ENCODE data around the gene SEPHS2. TPM values are rescaled to one million over a fixed set of nuclear protein-coding genes. Genes with fewer than 3 reads are reported as not detected.

SEPHS2 gene, protein sequence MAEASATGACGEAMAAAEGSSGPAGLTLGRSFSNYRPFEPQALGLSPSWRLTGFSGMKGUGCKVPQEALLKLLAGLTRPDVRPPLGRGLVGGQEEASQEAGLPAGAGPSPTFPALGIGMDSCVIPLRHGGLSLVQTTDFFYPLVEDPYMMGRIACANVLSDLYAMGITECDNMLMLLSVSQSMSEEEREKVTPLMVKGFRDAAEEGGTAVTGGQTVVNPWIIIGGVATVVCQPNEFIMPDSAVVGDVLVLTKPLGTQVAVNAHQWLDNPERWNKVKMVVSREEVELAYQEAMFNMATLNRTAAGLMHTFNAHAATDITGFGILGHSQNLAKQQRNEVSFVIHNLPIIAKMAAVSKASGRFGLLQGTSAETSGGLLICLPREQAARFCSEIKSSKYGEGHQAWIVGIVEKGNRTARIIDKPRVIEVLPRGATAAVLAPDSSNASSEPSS
- total RNA-seq, result 10 to 100 TPM; 67.0 to 82.1 TPM

DNA sequence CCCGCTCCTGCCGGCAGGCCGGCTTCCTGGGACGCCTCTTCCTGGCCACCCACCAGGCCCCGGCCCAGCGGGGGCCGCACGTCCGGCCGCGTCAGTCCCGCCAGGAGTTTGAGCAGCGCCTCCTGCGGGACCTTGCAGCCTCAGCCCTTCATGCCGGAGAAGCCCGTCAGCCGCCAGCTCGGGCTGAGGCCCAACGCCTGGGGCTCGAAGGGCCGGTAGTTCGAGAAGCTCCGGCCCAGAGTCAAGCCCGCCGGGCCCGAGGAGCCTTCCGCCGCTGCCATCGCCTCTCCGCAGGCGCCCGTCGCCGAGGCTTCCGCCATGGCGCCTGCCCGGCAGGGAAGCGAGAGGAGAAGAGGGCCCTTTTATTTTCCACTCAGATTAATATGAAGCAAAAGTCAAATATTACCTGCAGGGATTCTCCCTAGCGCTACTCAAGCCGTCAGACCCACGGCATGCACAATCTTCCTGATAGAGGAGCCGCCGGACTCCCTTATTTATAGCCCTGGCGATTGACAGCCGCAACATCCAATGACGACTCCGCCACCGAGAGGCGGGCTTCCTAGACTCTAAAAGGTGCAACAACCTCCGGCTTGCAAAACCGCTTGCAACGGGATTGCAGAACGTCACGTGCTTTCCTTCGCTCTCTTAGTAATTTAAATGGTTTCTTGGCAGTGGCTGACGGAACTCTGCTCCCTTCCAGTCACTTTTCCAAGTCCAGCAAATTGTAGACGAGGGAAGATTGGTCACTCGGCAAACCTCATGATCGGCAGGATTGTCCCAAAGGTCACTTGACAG lies at the start of gene SEPHS2:
TSS of gene SEPHS2 (minus strand) at position 467 of the 795 bp plus-strand sequence. CDS start at position 320, 147 bp downstream.
- H3K4me1 Mint-ChIP-seq (ENCODE audit: low read depth), result peaks cover 49% of the 10 kb centered on the region
- peaks cover 12 to 31% of the 10 kb centered on the region in 2 donors for H3K36me3 Mint-ChIP-seq (ENCODE audit: insufficient read depth in 2 of 2)
- DNase-seq, result peak; percentile 94 to 96
- peak; percentile 89 to 95 for ATAC-seq (replicated peaks in 1 of 2)
- no peaks in the 10 kb centered on the region for H3K27me3 Mint-ChIP-seq (ENCODE audit: low read depth)
- peaks cover 0 to 3% of the 10 kb centered on the region in 2 donors for H3K9me3 Mint-ChIP-seq
- H3K27ac Mint-ChIP-seq, result peak within 1 kb of the TSS; percentile 99
- H3K4me3 Mint-ChIP-seq, result peak within 1 kb of the TSS; percentile 90 to 92

DNA sequence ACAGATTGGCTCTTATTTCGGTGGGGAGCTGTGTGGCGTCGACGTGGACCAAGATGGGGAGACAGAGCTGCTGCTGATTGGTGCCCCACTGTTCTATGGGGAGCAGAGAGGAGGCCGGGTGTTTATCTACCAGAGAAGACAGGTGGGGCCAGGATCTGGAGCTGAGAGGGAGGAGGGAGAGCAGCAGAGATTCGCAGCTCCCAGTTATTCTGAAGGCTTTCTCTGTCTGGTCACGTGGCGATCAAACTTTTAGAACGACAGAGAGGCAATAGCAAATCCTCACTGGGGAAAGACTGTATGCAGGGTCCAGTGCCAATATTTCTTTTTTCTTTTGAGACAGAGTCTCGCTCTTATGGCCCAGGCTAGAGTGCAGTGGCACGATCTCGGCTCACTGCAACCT lies 49.0 kb upstream of the SEPHS2 start:
- Mint-ChIP-seq H3K27ac (peak overlapping the region; percentile 20), H3K36me3 (ENCODE audit: insufficient read depth in 2 of 2) (peaks cover 24 to 41% of the 10 kb centered on the region in 2 donors), H3K9me3 (no peaks in the 10 kb centered on the region), H3K4me3 (no peak overlapping the region), H3K4me1 (ENCODE audit: low read depth) (peaks cover 26% of the 10 kb centered on the region), H3K27me3 (ENCODE audit: low read depth) (no peaks in the 10 kb centered on the region)
- ATAC-seq (replicated peaks in 1 of 2) (no peak), DNase-seq (no peak)

DNA sequence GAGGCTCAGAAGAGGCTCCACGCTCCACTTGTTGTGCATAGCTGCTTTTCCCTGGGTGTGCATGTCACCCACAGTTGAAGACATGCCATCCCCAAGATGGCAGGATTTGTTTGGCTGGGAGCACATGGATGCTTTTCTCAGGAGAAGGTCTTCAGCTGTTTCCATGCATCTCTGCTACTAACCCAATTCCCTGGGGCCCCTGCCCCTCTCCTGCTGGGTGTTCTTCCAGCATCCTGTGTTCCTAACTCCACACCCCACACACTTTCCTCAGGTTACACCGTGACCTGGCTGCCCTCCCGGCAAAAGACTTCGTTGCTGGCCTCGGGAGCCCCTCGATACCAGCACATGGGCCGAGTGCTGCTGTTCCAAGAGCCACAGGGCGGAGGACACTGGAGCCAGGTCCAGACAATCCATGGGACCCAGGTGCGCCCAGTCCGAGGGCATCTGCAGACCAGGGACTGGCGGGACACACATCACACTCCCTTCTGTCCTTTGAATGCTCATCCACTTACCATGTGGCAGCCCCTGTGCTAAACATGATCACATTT lies 48.3 kb upstream of the SEPHS2 start:
- no peaks in the 10 kb centered on the region for H3K9me3 Mint-ChIP-seq
- ATAC-seq (replicated peaks in 1 of 2) (no peak), DNase-seq (no peak)
- no peaks in the 10 kb centered on the region for H3K27me3 Mint-ChIP-seq (ENCODE audit: low read depth)
- peaks cover 31% of the 10 kb centered on the region for H3K4me1 Mint-ChIP-seq (ENCODE audit: low read depth)
- H3K4me3 Mint-ChIP-seq, result no peak overlapping the region
- H3K27ac Mint-ChIP-seq, result peak overlapping the region; percentile 20
- peaks cover 29 to 43% of the 10 kb centered on the region in 2 donors for H3K36me3 Mint-ChIP-seq (ENCODE audit: insufficient read depth in 2 of 2)

DNA sequence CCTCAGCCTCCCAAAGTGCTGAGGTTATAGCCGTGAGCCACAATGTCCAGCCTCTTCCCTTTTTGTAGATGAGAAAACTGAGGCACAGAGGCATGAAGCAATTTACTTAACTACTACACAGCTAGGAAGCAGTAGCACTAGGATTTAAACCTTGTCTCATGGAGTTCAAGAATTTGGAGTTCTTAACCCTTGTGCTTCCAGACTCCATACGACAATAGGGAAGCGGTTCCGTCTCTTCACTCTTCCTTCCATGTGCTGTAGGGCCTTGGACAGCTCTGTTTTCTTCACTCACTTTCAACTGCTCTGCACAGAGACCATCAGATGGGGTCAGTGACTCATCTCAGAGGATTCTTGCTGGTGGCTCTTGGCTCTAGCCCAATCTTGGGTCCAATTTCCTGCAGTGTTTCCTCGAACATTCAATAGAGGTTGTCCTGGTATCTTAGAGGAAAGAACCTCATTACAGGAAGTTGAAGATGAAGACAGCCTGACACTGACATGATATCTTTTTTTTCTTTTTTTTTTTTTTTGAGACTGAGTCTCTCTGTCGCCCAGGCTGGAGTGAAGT lies 46.2 kb upstream of the SEPHS2 start:
- no peaks in the 10 kb centered on the region for H3K27me3 Mint-ChIP-seq (ENCODE audit: low read depth)
- H3K36me3 Mint-ChIP-seq (ENCODE audit: insufficient read depth in 2 of 2), result peaks cover 35 to 50% of the 10 kb centered on the region in 2 donors
- H3K4me3 Mint-ChIP-seq, result no peak overlapping the region
- H3K27ac Mint-ChIP-seq, result peak overlapping the region; percentile 59
- DNase-seq (peak; percentile 16 to 29), ATAC-seq (replicated peaks in 1 of 2) (peak; percentile 57 to 60)
- H3K9me3 Mint-ChIP-seq, result no peaks in the 10 kb centered on the region
- peaks cover 44% of the 10 kb centered on the region for H3K4me1 Mint-ChIP-seq (ENCODE audit: low read depth)

DNA sequence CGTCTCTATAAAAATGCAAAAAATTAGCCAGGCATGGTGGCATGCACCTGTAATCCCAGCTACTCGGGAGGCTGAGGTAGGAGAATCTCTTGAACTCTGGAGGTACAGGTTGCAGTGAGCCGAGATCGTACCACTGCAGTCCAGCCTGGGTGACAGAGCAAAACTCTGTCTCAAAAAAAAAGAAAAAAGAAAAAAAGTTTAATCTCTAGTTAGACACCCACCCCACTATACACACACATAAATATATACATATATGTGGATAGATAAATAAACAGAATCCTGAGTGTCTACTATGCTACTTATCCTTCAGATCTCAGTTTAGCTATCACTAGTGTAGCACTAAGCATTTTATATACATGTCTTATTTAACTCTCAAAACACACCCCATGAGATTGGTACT lies 45.6 kb upstream of the SEPHS2 start:
- H3K27ac Mint-ChIP-seq, result peak overlapping the region; percentile 59
- no peaks in the 10 kb centered on the region for H3K9me3 Mint-ChIP-seq
- no peak for DNase-seq
- H3K4me3 Mint-ChIP-seq, result no peak overlapping the region
- ATAC-seq (replicated peaks in 1 of 2), result no peak
- no peaks in the 10 kb centered on the region for H3K27me3 Mint-ChIP-seq (ENCODE audit: low read depth)
- peaks cover 37 to 52% of the 10 kb centered on the region in 2 donors for H3K36me3 Mint-ChIP-seq (ENCODE audit: insufficient read depth in 2 of 2)
- peaks cover 50% of the 10 kb centered on the region for H3K4me1 Mint-ChIP-seq (ENCODE audit: low read depth)

DNA sequence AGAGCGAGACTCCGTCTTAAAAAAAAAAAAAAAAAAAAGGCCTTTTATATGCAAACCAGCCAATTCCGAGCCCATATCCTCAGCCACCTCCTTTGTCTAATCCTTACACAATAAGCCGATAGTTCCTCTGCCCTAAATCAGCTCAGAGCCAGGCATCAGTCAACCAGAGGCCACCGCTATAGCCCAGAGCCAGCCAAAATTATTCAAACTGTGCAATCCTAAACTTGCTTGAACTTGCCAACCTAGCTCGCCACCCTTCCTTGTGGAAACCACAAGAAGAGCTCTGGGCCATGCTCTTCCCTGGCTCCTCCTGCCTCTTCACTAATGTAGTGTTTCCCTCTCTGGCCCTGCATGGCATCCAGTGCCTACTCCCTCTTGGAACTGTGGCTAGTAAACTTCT lies 44.5 kb upstream of the SEPHS2 start:
- ATAC-seq (replicated peaks in 1 of 2) (no peak), DNase-seq (no peak)
- H3K36me3 Mint-ChIP-seq (ENCODE audit: insufficient read depth in 2 of 2), result peaks cover 34 to 58% of the 10 kb centered on the region in 2 donors
- no peaks in the 10 kb centered on the region for H3K9me3 Mint-ChIP-seq
- peak overlapping the region; percentile 59 for H3K27ac Mint-ChIP-seq
- H3K4me3 Mint-ChIP-seq, result no peak overlapping the region
- no peaks in the 10 kb centered on the region for H3K27me3 Mint-ChIP-seq (ENCODE audit: low read depth)
- peaks cover 58% of the 10 kb centered on the region for H3K4me1 Mint-ChIP-seq (ENCODE audit: low read depth)

DNA sequence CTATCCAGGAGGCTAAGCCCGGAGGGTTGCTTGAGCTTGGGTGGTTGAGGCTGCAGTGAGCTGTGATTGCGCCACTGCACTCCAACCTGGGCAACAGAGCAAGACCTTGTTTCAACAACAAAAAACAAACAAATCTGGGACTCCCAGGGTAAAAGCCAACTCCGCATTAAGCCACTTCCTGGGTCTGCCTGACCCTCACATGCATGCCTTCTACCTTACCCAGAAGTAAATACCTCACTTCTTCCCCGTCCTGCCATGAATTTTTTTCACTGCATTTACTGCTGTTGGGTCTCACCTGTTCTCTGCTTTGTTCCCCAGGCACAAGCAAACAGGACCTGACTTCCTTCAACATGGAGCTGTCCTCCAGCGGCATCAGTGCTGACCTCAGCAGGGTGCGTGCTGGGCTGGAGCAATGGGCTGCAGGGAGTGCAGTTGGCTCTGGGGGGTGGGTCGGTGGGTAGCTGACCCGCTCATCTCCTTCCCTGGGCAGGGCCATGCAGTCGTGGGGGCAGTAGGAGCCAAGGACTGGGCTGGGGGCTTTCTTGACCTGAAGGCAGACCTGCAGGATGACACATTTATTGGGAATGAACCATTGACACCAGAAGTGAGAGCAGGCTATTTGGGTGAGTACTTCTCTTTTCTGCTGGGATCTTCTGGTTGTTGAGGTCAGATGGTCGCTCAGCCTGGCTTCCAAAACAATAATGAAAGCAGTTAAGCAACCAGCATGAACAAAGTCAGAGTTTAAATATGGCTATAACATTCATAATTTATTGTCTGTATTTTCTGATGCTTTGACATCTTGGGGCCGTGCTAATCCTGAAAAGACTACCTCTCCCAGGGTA lies 43.3 kb upstream of the SEPHS2 start:
- Mint-ChIP-seq H3K9me3 (no peaks in the 10 kb centered on the region), H3K4me3 (no peak overlapping the region), H3K27me3 (ENCODE audit: low read depth) (no peaks in the 10 kb centered on the region), H3K27ac (no peak overlapping the region), H3K36me3 (ENCODE audit: insufficient read depth in 2 of 2) (peaks cover 31 to 55% of the 10 kb centered on the region in 2 donors), H3K4me1 (ENCODE audit: low read depth) (peaks cover 65% of the 10 kb centered on the region)
- DNase-seq (no peak), ATAC-seq (replicated peaks in 1 of 2) (no peak)

DNA sequence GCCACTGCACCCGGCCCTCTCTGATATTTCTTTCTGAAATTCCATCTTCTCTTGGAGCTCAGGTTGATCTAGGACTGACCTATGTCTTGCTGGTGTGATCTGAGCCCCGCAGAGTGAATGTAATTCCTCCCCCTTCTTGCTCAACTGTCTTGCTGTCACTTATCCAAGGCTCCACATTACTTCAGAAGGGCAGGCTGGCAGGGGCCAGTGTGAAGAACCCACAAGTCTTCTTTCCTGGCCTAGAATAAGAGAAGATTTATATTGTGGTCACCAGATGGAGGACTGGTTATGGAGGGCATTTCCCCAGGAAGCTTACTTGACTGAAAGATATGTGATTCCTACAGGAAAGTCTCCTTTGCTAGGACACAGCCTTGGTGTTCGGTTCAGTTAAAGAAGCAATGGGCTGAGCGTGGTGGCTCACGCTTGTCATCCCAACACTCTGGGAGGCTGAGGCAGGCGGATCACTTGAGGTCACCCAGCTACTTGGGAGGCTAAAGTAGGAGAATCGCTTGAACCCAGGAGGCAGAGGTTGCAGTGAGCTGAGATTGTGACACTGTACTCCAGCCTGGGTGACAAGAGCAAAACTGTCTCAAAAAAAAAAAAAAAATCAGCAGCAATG lies 40.3 kb upstream of the SEPHS2 start:
- Mint-ChIP-seq H3K27me3 (ENCODE audit: low read depth) (no peaks in the 10 kb centered on the region), H3K36me3 (ENCODE audit: insufficient read depth in 2 of 2) (peaks cover 38 to 65% of the 10 kb centered on the region in 2 donors), H3K27ac (peak overlapping the region; percentile 20), H3K4me3 (no peak overlapping the region), H3K4me1 (ENCODE audit: low read depth) (peaks cover 76% of the 10 kb centered on the region), H3K9me3 (no peaks in the 10 kb centered on the region)
- DNase-seq, result no peak
- ATAC-seq (replicated peaks in 1 of 2), result no peak

DNA sequence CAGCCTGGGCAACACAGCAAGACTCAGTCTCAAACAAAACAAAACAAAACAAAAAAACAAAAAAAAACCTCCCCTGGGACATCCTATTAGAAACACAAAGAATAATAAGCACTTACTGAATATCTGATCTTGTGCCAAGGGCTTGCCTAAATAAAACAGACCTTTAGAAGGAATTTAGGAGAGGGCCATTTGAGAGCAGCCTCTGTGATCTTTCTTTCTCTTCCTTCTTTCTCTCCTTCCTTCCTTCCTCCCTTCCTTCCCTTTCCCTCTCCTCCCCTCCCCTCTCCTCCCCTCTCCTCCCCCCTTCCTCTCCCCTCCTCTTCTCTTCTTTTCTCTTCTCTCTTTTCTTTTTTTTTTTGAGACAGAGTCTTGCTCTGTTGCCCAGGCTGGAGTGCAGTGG lies 39.2 kb upstream of the SEPHS2 start:
- Mint-ChIP-seq H3K27ac (no peak overlapping the region), H3K36me3 (ENCODE audit: insufficient read depth in 2 of 2) (peaks cover 36 to 65% of the 10 kb centered on the region in 2 donors), H3K4me3 (no peak overlapping the region), H3K9me3 (no peaks in the 10 kb centered on the region), H3K27me3 (ENCODE audit: low read depth) (no peaks in the 10 kb centered on the region), H3K4me1 (ENCODE audit: low read depth) (peaks cover 77% of the 10 kb centered on the region)
- DNase-seq, result no peak
- no peak for ATAC-seq (replicated peaks in 1 of 2)

DNA sequence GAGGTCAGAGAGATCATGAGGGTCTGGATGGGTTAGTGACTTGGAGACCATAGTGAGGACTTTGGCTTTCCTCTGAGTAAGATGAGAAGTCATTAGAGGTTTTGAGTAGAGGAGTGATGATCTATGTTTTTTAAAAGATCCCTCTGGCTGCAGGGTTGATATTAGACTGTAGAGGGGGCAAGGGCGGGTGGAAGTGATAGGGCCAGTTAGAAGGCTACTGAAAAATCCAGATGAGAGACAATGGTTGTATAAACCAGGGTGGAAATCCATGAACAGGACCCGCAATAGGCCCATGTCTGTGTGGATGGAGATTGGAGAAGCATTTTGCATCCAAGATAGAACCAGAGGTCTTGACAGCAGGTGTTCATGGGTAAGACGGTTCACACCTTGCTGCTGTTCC lies 36.7 kb upstream of the SEPHS2 start:
- no peak for DNase-seq
- Mint-ChIP-seq H3K27me3 (ENCODE audit: low read depth) (no peaks in the 10 kb centered on the region), H3K4me1 (ENCODE audit: low read depth) (peaks cover 69% of the 10 kb centered on the region), H3K9me3 (no peaks in the 10 kb centered on the region), H3K27ac (peak overlapping the region; percentile 49), H3K4me3 (no peak overlapping the region), H3K36me3 (ENCODE audit: insufficient read depth in 2 of 2) (peaks cover 30 to 63% of the 10 kb centered on the region in 2 donors)
- peak in 1 of 2 donors; percentile 48 for ATAC-seq (replicated peaks in 1 of 2)

DNA sequence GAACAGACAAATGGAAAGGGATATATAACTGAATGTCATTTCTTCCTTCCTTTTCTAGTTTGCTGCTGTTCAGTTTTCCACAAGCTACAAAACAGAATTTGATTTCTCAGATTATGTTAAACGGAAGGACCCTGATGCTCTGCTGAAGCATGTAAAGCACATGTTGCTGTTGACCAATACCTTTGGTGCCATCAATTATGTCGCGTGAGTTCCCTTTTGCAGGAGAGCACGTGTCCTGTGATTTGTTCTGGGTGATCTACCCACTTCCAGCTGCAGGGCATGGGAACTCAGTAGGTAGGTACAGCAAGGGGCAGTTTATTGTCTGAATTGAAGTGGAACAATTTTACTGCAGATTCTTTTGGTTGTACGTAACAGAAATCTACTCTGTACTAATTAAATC lies 35.7 kb upstream of the SEPHS2 start:
- H3K27ac Mint-ChIP-seq, result no peak overlapping the region
- H3K36me3 Mint-ChIP-seq (ENCODE audit: insufficient read depth in 2 of 2), result peaks cover 32 to 65% of the 10 kb centered on the region in 2 donors
- no peak for ATAC-seq (replicated peaks in 1 of 2)
- H3K4me3 Mint-ChIP-seq, result no peak overlapping the region
- H3K9me3 Mint-ChIP-seq, result no peaks in the 10 kb centered on the region
- no peaks in the 10 kb centered on the region for H3K27me3 Mint-ChIP-seq (ENCODE audit: low read depth)
- H3K4me1 Mint-ChIP-seq (ENCODE audit: low read depth), result peaks cover 74% of the 10 kb centered on the region
- no peak for DNase-seq

Measured in activated T-cell treated with anti-CD3 and anti-CD28 coated beads, Interleukin-2, amount 50 U/mL, for 72 hours (primary cell).